ENCODE data around the gene CSNK1A1. TPM values are rescaled to one million over a fixed set of nuclear protein-coding genes. Genes with fewer than 3 reads are reported as not detected.
A peak's percentile ranks its signal among the peaks of the same experiment; 100 is the strongest.

The CSNK1A1 gene
- polyA plus RNA-seq, 1 donor from 2014 or later: 217 TPM

DNA sequence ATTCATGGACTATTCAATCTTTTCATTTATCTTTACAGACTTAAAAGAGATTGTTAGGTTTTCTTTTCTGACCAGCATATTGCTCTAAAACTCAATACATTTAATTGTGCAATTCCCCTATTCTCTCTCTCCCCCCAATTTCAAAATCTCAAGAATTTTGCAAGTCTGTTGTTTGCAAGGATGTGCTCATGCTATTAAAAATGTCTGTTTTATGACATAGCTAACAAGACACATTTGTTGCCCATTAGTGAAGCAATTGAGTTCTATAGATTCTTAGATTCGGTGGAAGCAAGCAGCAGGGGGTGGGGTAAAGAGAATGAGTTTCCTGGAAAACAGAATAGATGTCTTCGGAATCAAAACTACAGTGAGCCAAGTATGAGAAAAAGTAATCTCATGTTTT lies 8.5 kb upstream of the CSNK1A1 start:
- H4K20me1 ChIP-seq (ENCODE audit: insufficient read depth): no peaks in the 10 kb centered on the region
- no peak overlapping the region for H3K4me2 ChIP-seq (ENCODE audit: low read length)
- no peaks in the 10 kb centered on the region for H3F3A ChIP-seq (ENCODE audit: insufficient read depth, low read length, poor library complexity, severe bottlenecking)
- no peaks in the 10 kb centered on the region for H3K9me2 ChIP-seq (ENCODE audit: insufficient read depth, low read length)
- H3K9ac ChIP-seq (ENCODE audit: low read length): no peak overlapping the region
- no peaks in the 10 kb centered on the region for H3K36me3 ChIP-seq (ENCODE audit: insufficient read depth, low read length)
- H2AFZ ChIP-seq (ENCODE audit: low read depth, low read length): no peak overlapping the region
- H3K4me3 ChIP-seq (ENCODE audit: low read length): no peak overlapping the region
- H3K79me2 ChIP-seq (replicated peaks; ENCODE audit: insufficient read depth, low read length): no peaks in the 10 kb centered on the region
- TF ChIP-seq SMC3 (conservative IDR thresholded peaks at IDR 0.05; ENCODE audit: poor library complexity): no peak
- no peak for TF ChIP-seq MXI1 (conservative IDR thresholded peaks at IDR 0.05; ENCODE audit: poor library complexity, severe bottlenecking)
- no peak for TF ChIP-seq EZH2 (IDR thresholded peaks at IDR 0.05; ENCODE audit: borderline replicate concordance, insufficient read depth, low read length, poor library complexity, severe bottlenecking)
- TF ChIP-seq TAF1 (IDR thresholded peaks at IDR 0.05; ENCODE audit: low read depth): no peak
- TF ChIP-seq RAD21 (conservative IDR thresholded peaks at IDR 0.05): no peak
- TF ChIP-seq EP300 (conservative IDR thresholded peaks at IDR 0.05; ENCODE audit: poor library complexity, severe bottlenecking): no peak
- TF ChIP-seq, protein P1, sequence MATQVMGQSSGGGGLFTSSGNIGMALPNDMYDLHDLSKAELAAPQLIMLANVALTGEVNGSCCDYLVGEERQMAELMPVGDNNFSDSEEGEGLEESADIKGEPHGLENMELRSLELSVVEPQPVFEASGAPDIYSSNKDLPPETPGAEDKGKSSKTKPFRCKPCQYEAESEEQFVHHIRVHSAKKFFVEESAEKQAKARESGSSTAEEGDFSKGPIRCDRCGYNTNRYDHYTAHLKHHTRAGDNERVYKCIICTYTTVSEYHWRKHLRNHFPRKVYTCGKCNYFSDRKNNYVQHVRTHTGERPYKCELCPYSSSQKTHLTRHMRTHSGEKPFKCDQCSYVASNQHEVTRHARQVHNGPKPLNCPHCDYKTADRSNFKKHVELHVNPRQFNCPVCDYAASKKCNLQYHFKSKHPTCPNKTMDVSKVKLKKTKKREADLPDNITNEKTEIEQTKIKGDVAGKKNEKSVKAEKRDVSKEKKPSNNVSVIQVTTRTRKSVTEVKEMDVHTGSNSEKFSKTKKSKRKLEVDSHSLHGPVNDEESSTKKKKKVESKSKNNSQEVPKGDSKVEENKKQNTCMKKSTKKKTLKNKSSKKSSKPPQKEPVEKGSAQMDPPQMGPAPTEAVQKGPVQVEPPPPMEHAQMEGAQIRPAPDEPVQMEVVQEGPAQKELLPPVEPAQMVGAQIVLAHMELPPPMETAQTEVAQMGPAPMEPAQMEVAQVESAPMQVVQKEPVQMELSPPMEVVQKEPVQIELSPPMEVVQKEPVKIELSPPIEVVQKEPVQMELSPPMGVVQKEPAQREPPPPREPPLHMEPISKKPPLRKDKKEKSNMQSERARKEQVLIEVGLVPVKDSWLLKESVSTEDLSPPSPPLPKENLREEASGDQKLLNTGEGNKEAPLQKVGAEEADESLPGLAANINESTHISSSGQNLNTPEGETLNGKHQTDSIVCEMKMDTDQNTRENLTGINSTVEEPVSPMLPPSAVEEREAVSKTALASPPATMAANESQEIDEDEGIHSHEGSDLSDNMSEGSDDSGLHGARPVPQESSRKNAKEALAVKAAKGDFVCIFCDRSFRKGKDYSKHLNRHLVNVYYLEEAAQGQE (IDR thresholded peaks at IDR 0.05; ENCODE audit: borderline replicate concordance): no peak
- no peak for TF ChIP-seq CTCF (IDR thresholded peaks at IDR 0.05; ENCODE audit: poor library complexity, severe bottlenecking)
- no peak for TF ChIP-seq POLR2AphosphoS5 (IDR thresholded peaks at IDR 0.05)
- no peak overlapping the region for H3K27ac ChIP-seq (ENCODE audit: low read length)
- H3K27me3 ChIP-seq (ENCODE audit: insufficient read depth, low read depth, low read length): no peaks in the 10 kb centered on the region
- no peaks in the 10 kb centered on the region for H3K9me3 ChIP-seq (ENCODE audit: low read length)

DNA sequence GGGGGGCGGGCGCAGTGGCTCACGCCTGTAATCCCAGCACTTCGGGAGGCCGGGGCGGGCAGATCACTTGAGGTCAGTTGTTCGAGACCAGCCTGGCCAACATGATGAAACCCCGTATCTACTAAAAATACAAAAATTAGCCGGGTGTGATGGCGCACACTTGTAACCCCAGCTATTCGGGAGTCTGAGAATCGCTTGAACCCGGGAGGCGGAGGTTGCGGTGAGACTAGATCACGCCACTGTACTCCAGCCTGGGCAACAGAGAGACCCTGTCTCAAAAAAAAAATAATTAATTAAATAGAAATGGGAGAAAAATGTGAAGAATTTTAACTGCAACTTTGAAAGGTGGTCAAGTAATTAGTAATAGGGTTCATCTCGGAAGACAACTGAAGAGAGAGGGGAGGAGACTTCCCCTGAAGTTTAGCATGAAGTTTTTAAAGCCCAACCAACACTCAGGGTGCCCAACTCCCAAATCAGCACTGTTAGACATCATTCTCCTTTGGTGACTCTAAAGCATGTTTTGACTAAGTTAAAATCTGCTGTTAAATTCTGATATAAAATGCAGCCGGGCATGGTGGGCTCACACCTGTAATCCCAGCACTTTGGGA lies 1.4 kb upstream of the CSNK1A1 start:
- H3K36me3 ChIP-seq (ENCODE audit: insufficient read depth, low read length): peaks cover 5% of the 10 kb centered on the region
- H4K20me1 ChIP-seq (ENCODE audit: insufficient read depth): no peaks in the 10 kb centered on the region
- H3F3A ChIP-seq (ENCODE audit: insufficient read depth, low read length, poor library complexity, severe bottlenecking): peaks cover 4% of the 10 kb centered on the region
- TF ChIP-seq, protein P1 (IDR thresholded peaks at IDR 0.05; ENCODE audit: borderline replicate concordance): no peak
- TF ChIP-seq TAF1 (IDR thresholded peaks at IDR 0.05; ENCODE audit: low read depth): no peak
- no peak for TF ChIP-seq MXI1 (conservative IDR thresholded peaks at IDR 0.05; ENCODE audit: poor library complexity, severe bottlenecking)
- no peak for TF ChIP-seq RAD21 (conservative IDR thresholded peaks at IDR 0.05)
- no peak for TF ChIP-seq POLR2AphosphoS5 (IDR thresholded peaks at IDR 0.05)
- no peak for TF ChIP-seq CTCF (IDR thresholded peaks at IDR 0.05; ENCODE audit: poor library complexity, severe bottlenecking)
- TF ChIP-seq EP300 (conservative IDR thresholded peaks at IDR 0.05; ENCODE audit: poor library complexity, severe bottlenecking): no peak
- TF ChIP-seq EZH2 (IDR thresholded peaks at IDR 0.05; ENCODE audit: borderline replicate concordance, insufficient read depth, low read length, poor library complexity, severe bottlenecking): no peak
- TF ChIP-seq SMC3 (conservative IDR thresholded peaks at IDR 0.05; ENCODE audit: poor library complexity): no peak
- H3K9ac ChIP-seq (ENCODE audit: low read length): no peak overlapping the region
- H3K4me3 ChIP-seq (ENCODE audit: low read length): peak overlapping the region; percentile 99
- no peak overlapping the region for H2AFZ ChIP-seq (ENCODE audit: low read depth, low read length)
- H3K27me3 ChIP-seq (ENCODE audit: insufficient read depth, low read depth, low read length): no peaks in the 10 kb centered on the region
- no peaks in the 10 kb centered on the region for H3K9me3 ChIP-seq (ENCODE audit: low read length)
- H3K9me2 ChIP-seq (ENCODE audit: insufficient read depth, low read length): no peaks in the 10 kb centered on the region
- H3K79me2 ChIP-seq (replicated peaks; ENCODE audit: insufficient read depth, low read length): peaks cover 34% of the 10 kb centered on the region
- no peak overlapping the region for H3K4me2 ChIP-seq (ENCODE audit: low read length)
- peak overlapping the region; percentile 99 for H3K27ac ChIP-seq (ENCODE audit: low read length)
